Islet of Langerhans (tissue), 1 donor: ENCODE results near the gene GUCY1A2.

Experiments
- FAIRE-seq: peaks from one replicate; lab custom pipeline; 2011; peaks lifted over from hg19 to GRCh38; lab: Jason Lieb, UNC

The GUCY1A2 gene

DNA sequence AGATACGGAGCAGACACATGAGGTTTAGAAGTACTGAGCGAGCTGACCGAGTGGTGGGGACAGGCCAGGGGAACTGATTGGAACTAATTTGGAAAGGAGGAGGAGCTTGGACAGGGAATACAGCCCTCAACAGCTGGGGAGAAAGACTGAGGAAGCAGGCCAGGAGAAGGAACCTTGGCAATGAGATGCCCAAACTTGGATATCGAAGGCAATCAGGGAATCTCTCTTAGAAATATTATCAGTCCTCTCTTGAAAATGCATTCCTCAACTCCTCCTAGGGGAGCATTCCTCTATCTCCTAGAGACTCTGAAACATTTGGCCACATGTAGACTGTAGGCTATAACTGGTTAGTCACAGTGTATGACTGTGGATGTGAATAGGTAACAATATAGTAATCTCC lies 284.6 kb downstream of the GUCY1A2 start:
- FAIRE-seq: no peak

DNA sequence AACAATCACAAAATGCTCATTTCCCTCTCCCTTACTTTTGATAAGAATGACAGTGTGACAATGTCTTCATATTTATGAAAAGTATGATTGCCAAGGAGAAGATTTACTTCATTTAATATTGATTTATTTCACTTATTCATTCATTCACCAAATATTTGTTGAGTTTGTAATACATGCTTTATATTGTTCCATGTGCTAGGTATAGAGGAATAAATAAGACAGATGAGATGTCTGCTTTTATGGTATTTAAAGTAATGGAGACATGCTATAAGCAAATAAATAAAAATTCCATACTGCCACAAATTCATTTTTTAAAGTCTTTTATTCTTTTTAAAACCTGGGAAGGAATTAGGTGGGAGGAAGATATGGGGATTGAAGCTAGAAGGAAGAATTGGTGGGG lies 289.4 kb downstream of the GUCY1A2 start:
- FAIRE-seq: no peak

DNA sequence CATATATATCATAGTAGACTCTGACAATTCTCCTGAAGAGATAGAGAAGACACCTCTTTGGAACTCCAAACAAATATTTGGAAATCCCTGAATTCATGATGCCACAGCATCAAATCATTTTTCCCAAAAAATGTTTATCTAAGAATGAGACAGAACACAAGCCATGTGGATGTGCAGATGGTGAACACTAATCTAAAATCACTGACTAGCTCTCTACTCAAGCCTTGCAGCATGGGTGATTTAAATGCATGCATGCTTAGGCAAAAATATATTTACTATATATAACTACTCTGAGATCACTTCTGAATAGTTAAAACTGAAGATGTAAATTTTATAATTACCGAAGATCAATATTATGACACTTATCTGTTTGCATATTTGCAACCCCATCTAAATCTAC lies 289.9 kb downstream of the GUCY1A2 start:
- FAIRE-seq: no peak

DNA sequence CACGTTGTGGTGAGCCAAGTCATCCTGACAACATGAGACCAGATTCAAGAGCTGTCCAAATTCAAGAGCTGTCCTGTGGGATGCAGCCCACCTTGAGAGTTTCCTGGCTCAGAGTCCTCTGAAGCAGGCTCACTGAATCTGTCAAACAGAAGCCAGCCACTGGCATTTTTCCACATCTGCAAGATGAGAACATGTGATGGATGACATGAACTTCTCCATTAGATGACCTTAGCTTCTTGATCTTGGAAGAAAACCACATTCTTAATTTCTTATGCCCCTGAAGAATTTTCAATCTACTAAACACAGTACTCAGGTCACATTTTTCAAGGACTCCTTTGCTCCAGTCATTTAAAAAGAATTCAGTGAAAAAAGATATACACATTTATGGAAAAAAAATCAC lies 291.0 kb downstream of the GUCY1A2 start:
- no peak for FAIRE-seq

DNA sequence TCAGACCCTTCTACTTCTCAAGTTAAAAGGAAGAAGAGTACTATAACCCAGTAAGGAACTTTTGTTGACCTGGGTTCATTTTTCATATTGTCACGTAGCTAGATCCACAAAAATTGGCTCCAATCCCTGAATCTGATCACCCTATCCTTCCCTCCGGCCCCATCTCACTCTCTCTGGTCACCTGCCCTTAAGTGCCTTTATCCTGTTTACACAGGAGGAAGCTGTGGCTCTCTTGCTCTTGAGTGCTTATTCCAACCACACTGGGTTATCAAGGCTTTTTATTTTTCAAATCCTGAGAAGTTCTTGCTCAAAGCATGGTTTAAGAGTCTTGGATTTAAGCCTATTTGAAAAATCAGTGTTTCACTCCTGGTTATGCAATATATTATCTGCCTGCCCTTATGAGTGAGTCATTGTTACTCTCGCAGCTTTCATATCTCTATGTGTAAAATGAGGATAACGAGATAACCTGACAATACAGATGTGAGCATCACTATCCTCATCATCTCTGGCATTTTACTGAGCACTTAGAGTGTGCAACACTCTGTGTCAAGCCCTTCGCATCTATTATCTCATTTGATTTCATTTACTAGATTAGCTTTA lies 293.9 kb downstream of the GUCY1A2 start:
- FAIRE-seq: no peak

DNA sequence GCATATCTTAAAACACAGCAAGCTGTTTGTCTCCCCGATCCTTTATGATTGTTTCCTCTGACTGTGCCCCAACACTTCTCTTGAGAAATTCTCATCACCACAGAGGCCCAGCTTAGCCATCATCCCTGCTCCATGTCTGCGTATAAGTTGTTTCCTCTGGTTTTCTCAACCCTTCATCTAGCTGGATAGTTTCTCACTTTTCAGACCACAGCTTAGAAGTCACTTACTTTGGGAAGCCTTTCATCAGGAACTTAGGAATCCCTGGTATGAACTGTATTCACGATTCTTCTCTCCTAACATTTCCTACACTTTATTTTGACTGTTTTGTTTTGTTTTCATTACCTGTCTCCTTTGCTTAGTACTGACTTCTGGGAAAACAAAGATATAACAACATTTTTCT lies 295.2 kb downstream of the GUCY1A2 start:
- no peak for FAIRE-seq

DNA sequence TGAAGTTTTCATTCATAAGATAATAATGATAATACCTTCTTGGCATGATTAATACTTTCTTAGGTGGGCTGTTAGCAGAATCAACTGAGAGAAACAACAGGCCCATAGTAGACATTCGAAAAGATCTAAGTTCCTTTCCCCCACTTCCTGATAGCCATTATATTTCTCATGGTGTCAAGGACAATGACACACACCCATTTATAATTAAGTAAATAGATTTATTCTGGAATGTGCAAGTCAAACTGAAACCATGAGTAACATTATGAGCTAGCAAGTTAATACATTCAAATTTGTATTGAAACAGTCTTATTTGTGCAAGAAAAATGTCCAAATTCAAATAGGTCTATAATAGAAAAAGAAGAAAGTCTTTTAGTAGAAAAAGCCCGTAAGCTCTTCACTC lies 301.1 kb downstream of the GUCY1A2 start:
- peak; percentile 53 for FAIRE-seq

DNA sequence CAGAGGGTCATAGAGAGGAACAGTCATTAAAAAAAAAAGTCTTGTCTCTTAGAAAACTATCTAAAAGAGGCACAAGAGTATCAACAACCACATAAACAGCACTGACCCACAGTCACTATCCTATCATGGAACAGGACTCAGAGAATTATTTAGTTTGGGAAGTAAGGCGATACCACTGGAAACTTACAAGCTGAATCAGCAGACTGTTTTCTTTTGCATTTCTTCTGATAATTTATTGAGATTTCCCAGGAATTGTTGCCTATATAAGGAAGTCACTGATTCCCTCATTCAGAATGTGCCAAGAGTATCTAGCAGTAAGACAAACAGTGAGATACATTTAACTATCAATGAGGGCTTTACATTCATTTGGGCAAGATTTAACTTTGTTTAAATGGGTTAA lies 304.1 kb downstream of the GUCY1A2 start:
- FAIRE-seq: no peak

DNA sequence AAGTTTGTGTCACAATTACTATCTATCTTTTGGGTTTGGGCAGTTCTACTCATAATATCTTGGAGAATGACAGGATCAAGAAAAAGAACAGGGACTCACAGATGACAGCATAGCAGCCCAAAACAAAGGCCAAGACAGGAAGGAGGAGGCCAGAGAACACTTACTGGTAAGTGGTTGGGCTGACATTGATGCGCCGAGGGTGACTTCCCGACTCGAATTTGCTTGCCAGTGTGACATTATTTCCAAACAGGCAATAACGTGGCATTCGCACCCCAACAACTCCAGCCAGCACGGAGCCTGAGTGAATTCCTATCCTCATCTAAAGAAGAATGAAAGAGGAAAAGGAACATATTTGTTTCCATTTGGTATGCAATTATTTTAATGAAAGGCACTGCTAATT lies 309.9 kb downstream of the GUCY1A2 start:
- no peak for FAIRE-seq

DNA sequence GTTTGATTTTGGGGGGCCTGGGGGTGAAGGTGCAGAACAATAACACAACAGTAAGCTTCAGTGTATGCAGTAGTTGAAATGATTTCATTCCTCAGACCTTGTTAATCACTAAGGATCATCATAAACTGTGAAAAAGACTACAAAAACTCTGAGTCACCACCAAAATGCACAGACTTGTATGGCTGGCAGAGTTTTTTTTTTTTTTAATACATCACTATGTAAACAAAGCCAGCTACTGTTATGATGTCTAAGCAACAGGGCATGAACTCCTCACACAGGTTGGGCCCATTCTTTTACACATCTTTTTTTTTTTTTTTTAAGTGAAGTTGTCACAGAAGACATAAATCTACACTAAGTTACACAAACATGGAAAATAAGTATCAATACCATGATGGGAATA lies 311.9 kb downstream of the GUCY1A2 start:
- FAIRE-seq: no peak

DNA sequence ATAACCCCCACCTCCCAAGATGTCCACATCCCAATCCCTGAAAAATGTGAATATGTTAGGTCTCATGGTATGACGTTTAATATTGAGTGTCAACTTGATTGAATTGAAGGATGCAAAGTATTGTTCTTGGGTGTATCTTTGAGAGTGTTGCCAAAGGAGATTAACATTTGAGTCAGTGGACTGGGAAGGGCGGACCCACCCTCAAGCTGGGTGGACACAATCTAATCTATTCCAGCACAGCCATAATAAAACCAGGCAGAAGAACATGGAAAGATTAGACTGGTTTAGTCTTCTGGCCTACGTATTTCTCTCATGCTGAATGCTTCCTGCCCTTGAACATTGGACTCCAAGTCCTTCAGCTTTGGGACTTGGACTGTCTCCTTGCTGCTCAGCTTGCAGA lies 315.5 kb downstream of the GUCY1A2 start:
- FAIRE-seq: no peak

DNA sequence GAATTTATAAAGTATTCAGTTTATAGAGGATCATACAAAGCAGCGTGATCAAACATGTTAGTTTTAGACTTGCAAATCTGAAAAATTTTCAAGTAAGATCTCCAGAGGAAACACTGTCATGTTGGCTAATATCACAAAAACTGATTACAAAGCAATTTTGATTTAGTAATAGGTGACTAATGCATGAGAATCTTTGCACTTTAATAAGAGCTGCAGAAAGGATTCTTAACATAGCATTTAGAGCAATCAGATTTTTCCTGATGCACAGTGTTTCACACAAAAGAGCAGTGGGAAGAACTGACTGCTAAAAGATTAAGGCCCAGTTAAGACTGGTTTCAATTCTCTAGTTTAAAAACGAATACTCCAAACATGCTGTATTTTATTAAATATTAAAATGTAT lies 321.2 kb downstream of the GUCY1A2 start:
- FAIRE-seq: no peak

DNA sequence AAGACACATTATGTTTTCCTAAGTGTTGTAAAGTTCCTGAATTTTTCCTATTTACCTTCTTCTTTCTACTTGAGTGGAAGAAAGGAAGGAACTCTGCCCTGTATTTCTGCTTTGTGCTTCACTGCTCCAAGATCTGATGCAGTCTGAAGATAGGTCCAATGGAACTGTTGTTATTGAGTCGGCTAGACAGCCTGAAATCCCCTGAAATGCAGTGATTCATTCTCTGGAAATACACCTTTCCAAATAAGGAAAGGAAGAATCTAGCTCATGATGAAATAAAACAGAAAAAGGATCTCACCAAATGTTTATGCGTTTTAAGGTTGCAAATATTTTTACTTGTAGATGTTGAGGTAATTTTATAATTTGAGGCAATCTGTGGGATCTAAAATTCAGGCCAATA lies 322.8 kb downstream of the GUCY1A2 start:
- no peak for FAIRE-seq

DNA sequence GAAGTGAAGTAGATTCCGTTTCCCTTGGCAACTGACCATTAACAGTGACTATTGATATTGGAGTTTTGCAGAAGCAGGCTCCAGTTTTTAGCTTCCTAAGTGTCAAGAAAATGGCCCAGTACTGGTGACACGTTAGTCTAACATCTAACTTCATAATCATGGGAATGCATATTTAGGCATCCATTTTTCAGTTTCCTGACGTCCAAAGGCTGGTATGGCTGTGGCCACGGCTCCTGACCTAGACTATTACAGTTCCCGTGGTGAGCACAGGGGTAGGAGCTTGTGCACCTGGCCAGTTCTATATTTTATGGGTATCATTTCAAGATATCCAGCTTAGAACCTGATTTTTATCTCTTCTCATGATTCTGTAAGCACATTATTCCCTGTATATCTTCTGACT lies 323.8 kb downstream of the GUCY1A2 start:
- no peak for FAIRE-seq

DNA sequence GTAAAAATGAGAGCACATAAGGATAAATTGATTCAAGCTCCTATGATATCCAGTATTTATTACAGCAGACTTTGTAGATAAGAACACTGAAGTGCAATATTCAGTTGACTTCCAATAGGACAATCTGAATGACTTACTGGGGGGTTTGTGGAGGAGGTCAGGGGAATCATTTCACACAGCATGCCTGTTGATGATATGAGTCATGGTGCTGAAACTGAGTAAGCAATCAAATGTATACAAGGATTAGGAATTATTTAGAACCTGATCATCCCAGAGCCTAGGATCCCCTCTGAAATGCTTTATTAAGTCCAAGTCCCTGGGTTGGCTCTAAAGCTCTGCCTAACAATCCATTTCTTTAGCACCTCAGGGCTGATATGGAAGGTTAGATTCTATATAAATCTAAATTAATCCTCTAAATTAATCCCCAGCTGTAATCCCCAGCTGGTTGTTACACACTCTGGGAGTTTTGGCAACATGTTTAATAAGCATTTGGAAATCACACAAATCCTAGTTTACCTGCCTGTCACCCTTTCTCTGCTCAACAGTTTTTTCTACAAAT lies 326.4 kb downstream of the GUCY1A2 start:
- FAIRE-seq: no peak

DNA sequence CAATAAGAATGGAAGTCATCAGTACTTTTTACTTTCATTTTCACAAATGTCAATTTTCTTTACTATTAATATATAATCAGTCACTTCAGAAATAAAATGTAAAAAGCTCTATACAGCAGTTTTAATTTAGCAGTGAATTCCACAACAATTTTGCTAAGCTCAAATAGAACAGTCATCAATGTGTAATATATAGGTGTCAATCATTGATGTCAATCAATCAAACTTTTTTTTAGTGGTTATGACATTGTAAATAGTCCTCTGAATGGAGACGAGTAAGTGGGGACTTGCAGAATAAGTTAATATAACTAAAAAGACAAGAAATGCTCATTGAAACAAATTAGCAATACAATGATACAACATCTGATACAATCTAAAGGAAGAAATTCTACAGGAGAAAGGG lies 327.4 kb downstream of the GUCY1A2 start:
- FAIRE-seq: no peak

DNA sequence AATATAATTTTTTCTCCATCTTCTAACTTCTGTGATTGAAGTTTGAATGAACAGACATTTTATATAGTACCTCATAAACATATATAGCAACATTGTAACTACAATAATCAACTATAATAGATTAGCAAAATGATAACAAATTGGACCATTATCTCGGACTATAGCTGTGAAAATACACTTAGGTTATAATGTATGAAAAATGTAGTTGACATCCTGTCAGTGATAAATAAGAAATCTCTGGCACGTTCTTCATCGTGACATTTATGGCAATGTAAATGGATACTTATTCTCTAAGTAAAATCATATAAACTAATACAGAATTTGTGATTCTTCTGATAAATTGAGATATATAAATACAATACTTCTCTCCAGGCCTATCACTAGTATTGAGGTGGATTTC lies 333.3 kb downstream of the GUCY1A2 start:
- FAIRE-seq: no peak

DNA sequence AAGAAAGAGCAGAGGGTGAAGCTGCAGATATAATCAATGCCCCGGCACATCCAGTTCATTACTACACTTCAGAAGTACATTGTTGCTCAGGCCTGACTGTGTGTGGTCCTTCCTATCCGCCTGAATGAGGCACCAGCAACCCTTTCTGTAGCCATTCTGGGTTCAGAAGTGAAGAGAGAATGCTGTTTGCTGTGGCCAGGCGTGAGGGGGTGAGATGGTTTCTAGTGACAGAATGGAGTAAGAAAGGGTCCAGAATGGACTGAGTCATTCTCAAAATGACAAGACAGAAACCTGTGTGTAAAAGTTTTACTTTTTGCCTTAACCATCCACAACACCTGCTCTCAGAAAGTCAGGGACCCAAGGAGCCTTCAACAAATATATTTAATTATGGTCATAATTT lies 334.8 kb downstream of the GUCY1A2 start:
- FAIRE-seq: no peak

DNA sequence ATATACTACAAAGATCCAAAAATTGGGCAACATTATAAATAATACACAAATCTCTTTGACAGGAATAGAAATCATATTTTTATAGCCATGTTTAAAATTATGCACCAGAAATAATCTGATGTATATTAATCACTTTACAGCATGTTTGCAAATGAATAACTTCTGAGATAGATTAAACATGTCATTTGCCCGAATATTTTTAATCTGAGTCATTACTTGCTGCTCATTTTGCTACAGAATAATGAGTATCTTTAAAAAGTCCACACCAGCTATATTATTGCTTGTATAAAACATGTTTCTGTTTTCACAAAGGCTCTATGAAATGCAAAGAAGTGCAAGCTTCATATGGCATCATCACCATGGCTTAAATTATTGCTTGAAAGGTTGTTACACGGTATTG lies 336.8 kb downstream of the GUCY1A2 start:
- no peak for FAIRE-seq

DNA sequence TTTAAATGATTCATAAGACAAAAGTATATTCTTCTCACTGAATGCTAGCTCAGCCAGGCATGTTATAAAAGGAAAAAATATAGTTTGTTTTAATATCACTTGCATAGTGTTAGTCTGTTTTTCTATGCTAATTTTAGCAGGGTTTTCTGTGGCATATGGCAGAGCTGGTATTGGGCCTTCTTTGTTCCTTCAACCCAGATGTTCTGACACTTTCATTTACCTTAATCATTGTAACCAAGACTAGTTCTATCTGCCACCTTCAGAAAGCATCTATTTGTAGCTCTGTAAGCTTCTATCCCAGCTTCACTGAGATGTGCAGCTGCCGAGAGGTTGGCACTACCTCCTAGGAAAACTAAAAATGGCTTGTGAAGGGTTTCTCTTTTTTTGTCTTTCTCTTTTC lies 338.7 kb downstream of the GUCY1A2 start:
- FAIRE-seq: no peak

DNA sequence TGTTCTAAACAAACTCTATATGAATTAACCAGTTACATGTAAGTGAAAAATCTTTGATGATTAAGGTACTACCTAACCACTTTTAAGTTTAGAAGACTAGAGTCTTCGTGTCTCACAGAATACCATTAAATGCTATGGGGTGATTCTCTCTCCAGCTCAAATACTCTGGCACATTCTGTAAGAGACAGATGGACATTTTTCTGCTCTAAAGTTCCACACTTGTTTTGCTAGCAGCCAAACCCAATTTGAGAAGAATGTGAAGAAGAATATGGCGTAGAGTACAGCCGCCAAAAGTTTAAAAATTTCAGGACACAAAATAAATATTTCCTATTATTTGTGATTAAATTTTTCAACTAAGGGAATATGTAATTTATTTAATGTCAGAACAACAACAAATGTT lies 339.1 kb downstream of the GUCY1A2 start:
- no peak for FAIRE-seq

DNA sequence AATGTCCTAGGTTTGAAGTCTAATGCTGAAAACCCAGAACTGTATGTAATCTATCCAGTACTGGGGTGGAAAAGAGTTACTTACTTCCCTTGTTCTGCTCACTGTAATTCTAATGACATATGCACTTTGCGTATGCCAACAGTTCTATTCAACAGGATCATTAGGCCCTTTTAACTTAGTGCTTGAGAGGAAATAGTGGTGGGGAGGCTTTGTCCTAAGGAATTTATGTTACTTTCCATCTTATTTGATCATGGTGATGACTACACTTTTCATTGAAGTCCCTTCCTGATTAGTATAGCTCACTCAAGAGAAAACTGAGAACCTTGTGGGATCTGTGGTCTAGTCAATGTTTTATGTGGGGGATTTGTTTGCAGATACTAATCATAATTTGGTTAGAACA lies 348.2 kb downstream of the GUCY1A2 start:
- FAIRE-seq: no peak

DNA sequence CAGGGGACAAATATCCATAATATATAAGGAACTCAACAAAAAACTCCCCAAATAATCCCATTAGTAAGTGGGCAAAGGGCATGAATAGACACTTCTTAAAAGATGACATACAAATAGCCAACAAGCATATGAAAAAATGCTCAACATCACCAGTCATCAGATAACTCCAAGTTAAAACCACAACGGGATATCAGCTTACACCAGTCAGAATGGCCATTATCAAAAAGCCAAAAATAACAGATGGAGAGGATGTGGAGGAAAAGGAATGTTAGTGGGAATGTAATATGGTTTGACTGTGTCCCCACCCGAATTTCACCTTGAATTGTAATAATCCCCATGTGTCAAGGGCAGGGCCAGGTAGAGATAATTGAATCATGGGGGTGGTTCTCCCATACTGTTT lies 350.1 kb downstream of the GUCY1A2 start:
- no peak for FAIRE-seq

DNA sequence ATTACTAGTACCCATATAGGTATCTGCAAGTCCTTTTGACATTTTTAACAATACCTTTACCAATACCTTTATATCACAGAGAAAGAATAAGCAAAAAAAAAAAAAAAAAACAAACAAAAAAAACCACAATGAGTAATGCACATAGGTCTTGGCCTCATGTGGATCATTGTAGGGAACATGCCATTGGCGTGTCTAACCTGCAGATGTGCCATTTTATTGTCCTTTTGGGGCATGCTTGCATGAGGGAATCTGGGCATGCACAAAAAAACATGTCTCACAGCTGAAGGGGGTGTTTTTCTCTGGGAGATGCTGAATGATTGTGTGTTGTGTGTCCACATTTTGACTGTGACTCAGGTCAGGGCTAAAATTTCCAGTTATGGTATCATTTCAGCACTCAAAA lies 361.6 kb downstream of the GUCY1A2 start:
- FAIRE-seq: no peak

DNA sequence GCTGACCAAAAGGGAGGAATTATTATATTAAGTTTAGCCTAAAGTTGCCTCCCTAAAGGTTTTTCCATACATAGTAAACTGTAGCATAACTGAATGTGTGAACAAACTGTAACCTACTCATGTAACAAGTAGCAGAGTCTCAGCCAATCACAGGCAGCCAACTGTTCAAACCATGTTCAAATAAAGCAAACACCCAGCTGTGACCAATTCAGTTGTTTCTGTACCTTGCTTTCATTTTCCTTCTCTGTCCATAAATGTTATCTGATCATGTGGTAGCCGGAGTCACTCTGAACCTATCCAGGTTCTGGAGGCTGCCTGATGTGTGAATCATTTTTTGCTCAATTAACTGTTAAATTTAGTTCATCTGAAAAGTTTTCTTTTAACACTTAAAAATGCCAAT lies 373.5 kb downstream of the GUCY1A2 start:
- no peak for FAIRE-seq
